Measurements from ENCODE around the gene FGD4.
A peak's percentile ranks its signal among the peaks of the same experiment; 100 is the strongest.

The FGD4 gene
- 0.54 to 2.1 (median 1.2) reads per million in 4 donors for total RNA-seq

DNA sequence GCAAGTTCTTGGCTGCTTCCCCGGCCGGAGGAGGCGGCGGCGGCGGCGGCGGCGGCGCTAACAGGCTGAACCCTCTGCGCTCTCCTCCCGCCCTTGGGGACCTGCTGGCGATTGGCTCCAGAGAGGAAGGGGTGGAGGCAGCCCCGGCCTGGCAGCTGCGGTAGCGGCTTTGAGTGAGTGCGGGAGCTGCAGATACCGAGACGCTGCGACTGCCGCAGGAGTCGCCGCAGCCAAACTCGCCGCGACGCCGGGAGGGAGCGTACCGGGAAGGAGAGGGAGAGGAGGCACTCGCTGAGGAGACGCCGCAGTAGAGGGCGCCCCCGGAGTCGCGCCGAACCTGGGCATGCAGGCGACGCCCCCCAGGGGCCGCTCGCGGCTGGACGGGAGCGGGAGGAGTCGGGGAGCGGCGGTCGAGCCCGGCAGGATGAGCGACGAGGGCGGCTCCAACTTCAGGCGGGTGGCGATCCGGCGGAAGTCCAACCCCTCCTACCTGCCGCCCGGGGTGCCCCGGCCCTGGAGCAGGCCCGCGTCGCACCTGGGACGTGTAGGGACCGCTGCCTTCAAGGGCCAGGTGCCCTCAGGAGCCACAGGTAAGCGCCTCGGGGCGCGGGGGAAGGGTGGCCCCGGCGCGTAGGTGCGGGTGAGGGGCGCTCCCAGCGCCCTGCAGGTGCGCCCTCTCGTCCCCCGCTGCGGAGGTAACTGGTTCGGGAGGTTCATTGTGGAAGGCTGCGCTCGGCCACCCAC, at the start of gene FGD4:
Gene FGD4 (plus strand): TSS at position 189 of the 744 bp plus-strand sequence.
- DNase-seq = peak in 4 of 5 donors; percentile 14 to 77 (median 32)

DNA sequence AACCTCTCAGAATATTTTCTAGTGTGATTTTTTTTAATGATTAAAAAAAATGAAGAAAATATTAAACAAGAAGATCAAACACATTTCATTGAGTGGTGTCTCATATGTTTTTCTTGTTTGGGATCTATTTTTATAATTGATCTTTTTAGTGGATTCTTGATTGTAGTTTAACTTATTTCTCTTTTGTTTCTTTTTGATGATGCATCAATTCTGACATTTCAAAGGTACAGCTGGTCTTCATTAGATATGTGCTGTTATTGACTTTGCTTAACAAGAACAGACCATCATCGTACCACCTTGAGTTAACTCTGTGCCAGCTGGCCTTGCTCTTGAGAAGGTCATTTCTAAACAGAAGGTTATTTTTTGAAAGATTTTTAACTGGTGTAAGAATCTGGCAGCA, 45.8 kb upstream of the FGD4 start:
- DNase-seq = no peak

DNA sequence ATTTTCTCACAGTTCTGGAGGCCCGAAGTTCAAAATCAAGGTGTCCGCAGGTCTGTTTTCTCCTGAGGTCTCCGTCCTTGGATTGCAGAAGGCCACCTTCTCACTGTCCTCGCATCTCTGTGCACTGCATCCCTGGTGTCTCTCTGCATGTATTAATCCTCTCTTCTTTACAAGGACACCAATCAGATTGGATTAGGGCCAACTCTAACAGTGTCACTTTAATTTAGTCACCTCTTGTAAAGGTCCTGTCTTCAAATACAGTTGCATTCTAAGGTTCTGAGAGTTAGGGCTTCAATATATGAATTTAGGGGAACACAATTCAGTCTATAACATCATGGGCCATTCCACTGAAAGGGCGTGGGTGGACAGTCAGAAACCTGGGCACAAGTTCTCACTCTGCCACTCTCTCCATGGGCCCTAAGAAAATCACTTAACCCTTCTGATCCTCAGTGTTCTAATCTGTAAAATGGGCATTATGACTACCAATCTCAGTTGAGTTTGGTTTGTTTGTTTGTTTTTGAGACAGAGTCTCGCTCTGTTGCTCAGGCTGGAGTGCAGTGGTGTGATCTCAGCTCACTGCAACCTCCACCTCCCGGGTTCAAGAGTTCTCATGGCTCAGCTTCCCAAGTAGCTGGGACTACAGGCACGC, 41.6 kb upstream of the FGD4 start:
- no peak for DNase-seq

GRCh38 chr12:32360956-32361355, 38.4 kb upstream of the FGD4 start:
- no peak for DNase-seq

DNA sequence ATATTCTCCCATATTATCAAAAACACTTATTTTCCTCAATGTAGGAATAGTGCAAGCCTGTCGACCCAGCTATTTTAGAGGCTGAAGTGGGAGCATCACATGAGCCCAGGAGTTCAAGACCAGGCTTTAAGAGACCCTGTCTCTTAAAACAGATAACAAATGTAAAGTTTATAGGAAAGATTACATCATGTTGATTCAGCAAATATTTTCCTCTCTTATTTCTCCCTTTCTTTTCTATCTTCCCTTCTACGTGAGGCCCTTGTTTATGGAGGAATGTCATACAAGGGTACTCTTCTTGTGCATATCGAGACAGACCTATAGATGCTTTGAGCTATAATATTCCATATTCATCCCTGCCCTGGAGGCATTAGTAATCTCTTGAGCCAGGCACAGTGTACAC, 36.5 kb upstream of the FGD4 start:
- no peak for DNase-seq

GRCh38 chr12:32365473-32366064, 33.8 kb upstream of the FGD4 start:
- peak in 3 of 5 donors; percentile 5 to 43 (median 27) for DNase-seq

- DNase-seq = no peak
These were observed 32.6 kb upstream of the FGD4 start for GRCh38 chr12:32366714-32367113.

GRCh38 chr12:32367381-32367780, 32.0 kb upstream of the FGD4 start:
- no peak for DNase-seq

DNA sequence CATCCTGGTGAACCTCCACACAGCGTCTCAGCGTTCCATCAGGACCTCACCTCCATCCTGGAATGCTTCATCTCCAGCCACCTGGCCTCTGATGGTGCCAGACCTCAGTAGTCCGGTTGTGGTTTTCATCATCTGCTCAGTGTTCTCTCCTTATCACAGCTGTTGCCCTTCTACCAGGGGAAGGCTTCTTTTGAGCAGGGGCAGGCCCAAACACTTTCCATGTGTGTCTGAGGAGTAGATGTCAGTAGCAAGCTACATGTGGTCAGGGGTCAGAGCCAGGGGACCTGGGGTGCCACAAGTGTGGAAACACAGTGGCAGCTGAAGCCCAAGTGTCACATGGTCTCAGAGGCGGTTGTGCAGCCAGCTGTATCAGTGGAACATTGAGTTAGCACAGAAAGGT, 30.2 kb upstream of the FGD4 start:
- DNase-seq = no peak

DNA sequence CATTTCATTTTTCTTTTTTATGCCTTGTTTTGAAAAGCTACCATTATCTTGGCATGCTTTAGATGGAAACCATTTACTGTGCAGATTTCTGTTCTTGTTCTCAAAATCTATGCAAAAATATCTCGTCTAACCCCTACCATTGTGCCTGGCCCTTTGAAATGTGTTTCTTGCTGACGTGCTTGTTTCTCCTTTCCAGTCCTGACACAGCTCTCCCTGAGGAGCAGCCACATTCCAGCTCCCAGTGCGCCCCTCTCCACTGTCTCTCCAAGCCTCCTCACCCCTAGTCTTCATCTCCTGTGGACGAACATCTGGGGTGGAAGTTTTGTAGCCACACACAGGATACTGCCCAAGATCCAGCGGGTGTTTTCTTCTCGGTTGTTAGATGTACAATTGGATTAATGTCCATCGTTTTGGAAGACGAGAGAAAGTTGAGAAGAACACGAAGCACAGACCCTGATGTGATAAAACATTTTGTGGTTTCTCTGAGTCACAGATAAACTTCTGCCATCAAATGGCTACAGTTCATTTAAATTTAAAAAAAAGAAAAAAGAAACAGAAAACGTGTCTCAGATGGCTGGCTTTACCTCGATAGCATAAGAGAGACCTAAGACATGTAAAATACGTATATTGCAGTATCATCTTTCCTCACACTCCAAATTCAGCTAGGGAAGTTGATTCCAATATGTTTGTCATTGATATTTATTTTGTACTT, 21.9 kb upstream of the FGD4 start:
- DNase-seq = no peak

- no peak for DNase-seq
These were observed 20.1 kb upstream of the FGD4 start for GRCh38 chr12:32379213-32379612.

DNA sequence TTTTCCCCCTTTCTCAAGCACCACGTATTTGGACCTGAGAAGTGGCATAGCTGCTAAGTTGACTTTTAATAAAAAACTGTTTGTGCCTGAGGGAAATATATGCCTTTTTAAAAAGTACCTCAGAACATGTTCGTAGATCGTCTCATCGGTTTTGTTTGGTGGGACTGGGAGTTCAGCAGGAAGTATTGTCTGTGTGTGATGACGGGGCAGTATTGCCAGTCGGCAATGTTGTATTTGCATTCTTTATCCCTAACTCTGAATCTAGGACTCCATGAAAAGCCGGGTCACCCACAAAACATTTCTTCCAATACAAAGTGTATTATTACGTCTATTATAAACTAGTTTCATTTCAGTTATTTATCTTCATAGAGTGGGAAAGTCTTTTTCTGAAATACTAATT, 19.7 kb upstream of the FGD4 start:
- DNase-seq = no peak

- DNase-seq = no peak
These were observed 17.1 kb upstream of the FGD4 start for GRCh38 chr12:32382226-32382625.

GRCh38 chr12:32390572-32391219, 8.7 kb upstream of the FGD4 start:
- DNase-seq = peak in 1 of 5 donors; percentile 19

- no peak for DNase-seq
These were observed 4.3 kb upstream of the FGD4 start for GRCh38 chr12:32395026-32395425.

- no peak for DNase-seq
These were observed 1.7 kb upstream of the FGD4 start for GRCh38 chr12:32397696-32398095.

- no peak for DNase-seq
These were observed 1.2 kb upstream of the FGD4 start for GRCh38 chr12:32398181-32398580.

DNA sequence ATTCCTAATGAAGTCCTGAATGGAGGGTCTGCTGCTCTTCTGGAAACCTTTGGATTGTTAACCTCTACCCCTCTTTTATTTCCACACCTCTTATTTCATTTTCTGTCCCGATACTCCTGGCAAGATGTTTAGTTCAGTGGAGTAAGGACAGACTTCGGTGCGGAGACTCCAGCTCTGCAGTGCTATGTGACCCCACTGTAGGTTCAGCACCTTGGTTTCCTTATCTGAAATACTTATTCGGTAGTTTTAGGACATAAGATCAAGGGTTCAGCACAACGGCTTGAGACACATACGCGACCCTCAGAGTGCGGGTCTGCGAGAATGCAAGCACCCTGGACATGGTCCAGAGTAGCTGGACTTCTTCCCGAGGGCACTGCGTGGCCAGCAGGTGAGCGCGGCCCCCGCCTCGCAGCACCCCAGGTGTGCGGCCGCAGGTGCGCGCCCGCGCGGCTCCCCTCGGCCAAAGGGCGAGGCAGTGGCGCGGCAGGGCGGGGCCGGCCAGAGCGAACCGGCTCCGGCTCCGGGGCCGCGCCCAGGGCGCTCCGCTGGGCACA, 465 bp upstream of the FGD4 start:
- no peak for DNase-seq

DNA sequence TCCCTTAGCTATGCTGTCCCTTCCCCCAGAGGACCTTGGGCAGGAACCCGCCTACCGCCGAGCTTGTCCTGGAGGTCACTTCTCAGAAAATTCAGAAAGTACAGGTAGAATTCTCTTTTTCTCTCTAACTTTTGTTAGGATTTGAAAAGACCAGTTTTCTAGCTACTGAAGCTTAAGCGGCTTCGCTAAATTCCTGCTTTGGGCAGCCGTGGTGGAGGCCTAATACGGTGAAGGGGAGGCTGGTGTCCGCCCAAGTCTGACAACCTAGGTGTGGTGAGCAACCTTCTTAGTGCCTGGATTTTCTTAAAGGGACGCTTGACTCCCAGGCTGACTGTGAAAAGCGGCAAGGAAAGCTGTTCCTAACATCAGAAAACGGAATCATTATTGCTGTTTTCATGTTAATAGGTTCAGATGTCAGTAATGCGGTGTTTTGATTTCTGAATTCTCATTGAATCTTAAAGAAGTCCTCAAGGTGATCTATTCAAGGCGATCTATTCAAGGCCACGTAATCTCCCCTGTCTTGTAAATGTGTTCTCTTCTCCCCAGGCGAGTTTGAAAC, 835 bp downstream of the FGD4 start:
- no peak for DNase-seq

DNA sequence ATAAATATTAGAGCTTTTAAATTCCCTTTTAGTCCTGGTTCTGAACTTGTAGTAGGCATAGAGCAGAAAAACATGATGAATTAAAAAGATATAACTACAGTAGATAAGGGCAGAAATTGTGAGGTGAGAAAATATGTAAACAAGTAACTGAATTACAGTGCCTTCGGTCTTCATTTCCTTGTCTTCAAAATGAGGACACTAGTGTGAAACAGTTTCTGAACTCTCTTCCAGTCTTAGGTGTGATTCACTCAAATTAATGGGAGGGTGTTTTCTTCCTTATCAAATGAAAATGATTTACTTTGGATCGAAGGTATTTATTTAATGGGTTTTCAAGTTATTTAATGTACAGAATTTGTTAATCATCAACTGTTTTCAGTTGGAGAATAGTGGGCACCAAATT, 1.5 kb downstream of the FGD4 start:
- no peak for DNase-seq

GRCh38 chr12:32402170-32402569, 2.8 kb downstream of the FGD4 start:
- no peak for DNase-seq

DNA sequence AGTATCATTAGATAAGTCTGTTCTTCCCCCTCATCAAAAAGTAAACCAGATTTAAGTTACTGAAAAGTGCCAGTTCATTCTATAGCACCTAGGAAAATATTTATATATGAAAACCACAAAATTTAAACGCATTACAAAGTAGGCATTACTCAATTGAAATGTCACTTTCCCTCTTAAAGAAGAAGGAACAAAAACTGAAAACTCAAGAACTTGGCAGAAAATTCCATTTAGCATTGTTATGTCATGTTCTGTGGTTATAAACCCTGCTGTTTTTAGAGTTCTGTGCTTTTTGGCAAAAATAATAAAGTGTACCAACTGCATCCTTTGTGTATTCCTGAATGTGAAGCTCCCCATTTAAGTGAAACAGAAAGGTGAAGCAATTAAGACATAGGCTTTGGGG, 3.6 kb downstream of the FGD4 start:
- DNase-seq = no peak

Measured in T-helper 1 cell (primary cell).